HG02884 (cell line): ENCODE measurements around the gene GMDS.
A peak's percentile ranks its signal among the peaks of the same experiment; 100 is the strongest.

Experiments used
- ATAC-seq: cut with Tn5 transposase; IDR thresholded peaks from one replicate; pipeline ENCODE4 v1.9.1; 2021; ENCODE audit warnings: mild to moderate bottlenecking, moderate library complexity; ENCODE audit not compliant: unreplicated experiment

Gene GMDS

GRCh38 chr6:2242311-2242710 lies 3.1 kb downstream of the GMDS start:
- ATAC-seq, result no peak

GRCh38 chr6:2240961-2241360 lies 4.4 kb downstream of the GMDS start:
- ATAC-seq, result no peak

GRCh38 chr6:2237001-2237400 lies 8.4 kb downstream of the GMDS start:
- no peak for ATAC-seq

- ATAC-seq, result no peak
Measured at GRCh38 chr6:2235777-2236495, 9.5 kb downstream of the GMDS start.

GRCh38 chr6:2232445-2232844 lies 13.0 kb downstream of the GMDS start:
- ATAC-seq, result peak; percentile 55

GRCh38 chr6:2231438-2231837 lies 14.0 kb downstream of the GMDS start:
- ATAC-seq, result no peak

GRCh38 chr6:2230659-2231277 lies 14.6 kb downstream of the GMDS start:
- ATAC-seq, result no peak

- no peak for ATAC-seq
Measured at GRCh38 chr6:2229742-2230141, 15.7 kb downstream of the GMDS start.

GRCh38 chr6:2229039-2229438 lies 16.4 kb downstream of the GMDS start:
- no peak for ATAC-seq

- ATAC-seq, result no peak
Measured at GRCh38 chr6:2228392-2228791, 17.0 kb downstream of the GMDS start.

GRCh38 chr6:2226775-2227174 lies 18.6 kb downstream of the GMDS start:
- ATAC-seq, result no peak

GRCh38 chr6:2225422-2226392 lies 19.7 kb downstream of the GMDS start:
- ATAC-seq, result no peak

GRCh38 chr6:2224847-2225382 lies 20.5 kb downstream of the GMDS start:
- no peak for ATAC-seq

GRCh38 chr6:2222275-2222842 lies 23.0 kb downstream of the GMDS start:
- no peak for ATAC-seq

- ATAC-seq, result no peak
Measured at GRCh38 chr6:2221726-2222274, 23.6 kb downstream of the GMDS start.

GRCh38 chr6:2220154-2220553 lies 25.3 kb downstream of the GMDS start:
- no peak for ATAC-seq

- no peak for ATAC-seq
Measured at GRCh38 chr6:2218866-2219265, 26.5 kb downstream of the GMDS start.

GRCh38 chr6:2216794-2217383 lies 28.5 kb downstream of the GMDS start:
- ATAC-seq, result no peak

GRCh38 chr6:2215342-2215741 lies 30.1 kb downstream of the GMDS start:
- no peak for ATAC-seq

GRCh38 chr6:2213086-2213485 lies 32.3 kb downstream of the GMDS start:
- no peak for ATAC-seq
